Neural cell (in vitro differentiated cells): ENCODE results near the gene PRELID2. TPM values are rescaled to one million over a fixed set of nuclear protein-coding genes. Genes with fewer than 3 reads are reported as not detected.

Source experiments
- H2AFZ ChIP-seq: fragments of 200-600, 300-800 bp; sonication (generic), shearing (Covaris generic); 2 replicates; pipeline ENCODE4 v1.6.0; 2014; ENCODE audit warnings: low read depth, mild to moderate bottlenecking, antibody characterized with exemption, low read length, moderate library complexity
- H3F3A ChIP-seq: fragments of 200-600 bp; shearing (Covaris generic); 2 replicates; pipeline ENCODE4 v1.6.1; 2016; ENCODE audit warnings: mild to moderate bottlenecking, moderate library complexity, mixed read lengths, antibody characterized with exemption, low read length; ENCODE audit not compliant: insufficient read depth, poor library complexity, severe bottlenecking
- H3K27ac ChIP-seq: fragments of 200-600, 300-800 bp; sonication (generic), shearing (Covaris generic); 2 replicates; pipeline ENCODE4 v1.5.1; 2014; ENCODE audit warnings: mild to moderate bottlenecking, low read length, moderate library complexity
- H3K27me3 ChIP-seq: fragments of 300-800, 200-600 bp; sonication (generic), shearing (Covaris generic); 2 replicates; pipeline ENCODE4 v1.6.0; 2014; ENCODE audit warnings: mild to moderate bottlenecking, low read depth, low read length, moderate library complexity; ENCODE audit not compliant: insufficient read depth
- H3K36me3 ChIP-seq: fragments of 300-800, 200-600 bp; sonication (generic), shearing (Covaris generic); 2 replicates; pipeline ENCODE4 v1.5.1; 2014; ENCODE audit warnings: mild to moderate bottlenecking, antibody characterized with exemption, low read length, moderate library complexity; ENCODE audit not compliant: insufficient read depth
- H3K4me2 ChIP-seq: fragments of 300-800, 200-600 bp; sonication (generic), shearing (Covaris generic); 2 replicates; pipeline ENCODE4 v1.6.0; 2014; ENCODE audit warnings: mild to moderate bottlenecking, low read length
- H3K4me3 ChIP-seq: fragments of 300-800, 200-600 bp; sonication (generic), shearing (Covaris generic); 2 replicates; pipeline ENCODE4 v1.5.1; 2014; ENCODE audit warnings: mild to moderate bottlenecking, low read length, moderate library complexity
- H3K79me2 ChIP-seq: fragments of 200-600 bp; shearing (Covaris generic); replicated peaks from 2 replicates; pipeline ENCODE4 v1.6.0; 2014; ENCODE audit warnings: mild to moderate bottlenecking, low read length, moderate library complexity; ENCODE audit not compliant: insufficient read depth
- H3K9ac ChIP-seq: fragments of 300-800, 200-600 bp; sonication (generic), shearing (Covaris generic); 2 replicates; pipeline ENCODE4 v1.6.1; 2016; ENCODE audit warnings: mild to moderate bottlenecking, low read length, mixed read lengths
- H3K9me2 ChIP-seq: fragments of 200-600 bp; shearing (Covaris generic); 2 replicates; pipeline ENCODE4 v1.6.1; 2016; ENCODE audit warnings: mild to moderate bottlenecking, low read length, mixed read lengths; ENCODE audit not compliant: insufficient read depth
- H3K9me3 ChIP-seq: fragments of 200-600, 300-800 bp; sonication (generic), shearing (Covaris generic); 2 replicates; pipeline ENCODE4 v1.6.1; 2016; ENCODE audit warnings: mild to moderate bottlenecking, mixed run types, low read length, moderate library complexity, mixed read lengths
- H4K20me1 ChIP-seq: fragments of 200-600 bp; shearing (Covaris generic); 2 replicates; pipeline ENCODE4 v1.6.1; 2016; ENCODE audit warnings: mild to moderate bottlenecking, mixed run types; ENCODE audit not compliant: insufficient read depth
- EP300 ChIP-seq: fragments of 450-650 bp; conservative IDR thresholded peaks from 2 replicates; pipeline ENCODE4 v1.6.1; 2014; ENCODE audit warnings: antibody characterized with exemption, mild to moderate bottlenecking, moderate library complexity; ENCODE audit not compliant: poor library complexity, severe bottlenecking
- EZH2 ChIP-seq: fragments of 200-600, 300-800 bp; shearing (Covaris generic), sonication (generic); IDR thresholded peaks from 2 replicates; pipeline ENCODE4 v1.6.1; 2014; ENCODE audit warnings: antibody characterized with exemption, low read length, borderline replicate concordance, mild to moderate bottlenecking; ENCODE audit not compliant: insufficient read depth, poor library complexity, severe bottlenecking
- MXI1 ChIP-seq: fragments of 450-650 bp; conservative IDR thresholded peaks from 2 replicates; pipeline ENCODE4 v1.6.1; 2014; ENCODE audit warnings: antibody characterized with exemption, mild to moderate bottlenecking; ENCODE audit not compliant: poor library complexity, severe bottlenecking
- POLR2AphosphoS5 ChIP-seq: IDR thresholded peaks from 2 replicates; pipeline ENCODE4 v1.6.1; 2012
- RAD21 ChIP-seq: fragments of 450-650 bp; conservative IDR thresholded peaks from 2 replicates; pipeline ENCODE4 v1.6.1; 2014; ENCODE audit warnings: antibody characterized with exemption, mild to moderate bottlenecking, moderate library complexity
- SMC3 ChIP-seq: fragments of 450-650 bp; conservative IDR thresholded peaks from 2 replicates; pipeline ENCODE4 v1.6.1; 2014; ENCODE audit warnings: antibody characterized with exemption, mild to moderate bottlenecking, moderate library complexity; ENCODE audit not compliant: poor library complexity
- TAF1 ChIP-seq: IDR thresholded peaks from 2 replicates; pipeline ENCODE4 v1.6.1; 2012; ENCODE audit warnings: low read depth
- polyA plus RNA-seq: library from polyadenylated mRNA; depleted of rRNA; stranded (reverse); fragments of >200 nt; gene quantifications from 2 replicates; pipeline ENCODE4 v1.2.3, GENCODE V29; 2014
- TF ChIP-seq, protein P1 (sequence below): fragments of 450-650 bp; IDR thresholded peaks from 2 replicates; pipeline ENCODE4 v1.5.1; 2014; ENCODE audit warnings: antibody characterized with exemption, mild to moderate bottlenecking, moderate library complexity; ENCODE audit not compliant: poor library complexity, severe bottlenecking
- TF ChIP-seq, protein P2 (sequence below): IDR thresholded peaks from 2 replicates; pipeline ENCODE4 v1.6.1; 2012; ENCODE audit warnings: borderline replicate concordance

The PRELID2 gene
- polyA plus RNA-seq, 1 donor from 2014 or later = not detected

DNA sequence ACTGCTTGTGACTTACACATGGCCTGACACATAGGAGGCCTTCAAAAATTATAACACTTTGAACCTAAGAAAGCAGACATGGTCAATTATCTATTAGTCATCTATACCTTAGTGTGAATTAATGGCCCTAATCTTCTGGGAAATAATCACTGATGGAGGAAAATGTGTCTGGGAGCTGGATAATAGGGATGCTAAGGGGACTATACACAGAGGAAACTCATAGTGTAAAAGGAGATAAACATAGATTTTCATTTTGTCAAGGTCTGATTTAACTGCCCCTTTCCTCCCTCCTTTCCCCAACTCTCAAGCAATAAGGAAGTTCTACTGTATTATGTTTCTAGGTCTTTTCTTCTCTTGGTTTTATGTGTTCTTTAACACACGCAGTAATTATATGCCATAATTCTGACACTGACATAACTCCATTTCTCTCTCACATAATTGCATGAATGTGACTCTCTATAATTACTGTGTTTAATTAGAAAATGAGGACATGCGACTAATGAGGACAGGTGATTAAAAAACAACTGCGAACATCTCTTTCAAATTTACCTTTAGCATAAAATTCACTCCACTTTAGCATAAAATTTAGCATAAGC is 18.7 kb upstream of the PRELID2 start:
- TF ChIP-seq EZH2 (no peak), SMC3 (no peak), TAF1 (no peak), POLR2AphosphoS5 (no peak), EP300 (no peak), RAD21 (no peak), MXI1 (no peak)
- TF ChIP-seq, protein P1, sequence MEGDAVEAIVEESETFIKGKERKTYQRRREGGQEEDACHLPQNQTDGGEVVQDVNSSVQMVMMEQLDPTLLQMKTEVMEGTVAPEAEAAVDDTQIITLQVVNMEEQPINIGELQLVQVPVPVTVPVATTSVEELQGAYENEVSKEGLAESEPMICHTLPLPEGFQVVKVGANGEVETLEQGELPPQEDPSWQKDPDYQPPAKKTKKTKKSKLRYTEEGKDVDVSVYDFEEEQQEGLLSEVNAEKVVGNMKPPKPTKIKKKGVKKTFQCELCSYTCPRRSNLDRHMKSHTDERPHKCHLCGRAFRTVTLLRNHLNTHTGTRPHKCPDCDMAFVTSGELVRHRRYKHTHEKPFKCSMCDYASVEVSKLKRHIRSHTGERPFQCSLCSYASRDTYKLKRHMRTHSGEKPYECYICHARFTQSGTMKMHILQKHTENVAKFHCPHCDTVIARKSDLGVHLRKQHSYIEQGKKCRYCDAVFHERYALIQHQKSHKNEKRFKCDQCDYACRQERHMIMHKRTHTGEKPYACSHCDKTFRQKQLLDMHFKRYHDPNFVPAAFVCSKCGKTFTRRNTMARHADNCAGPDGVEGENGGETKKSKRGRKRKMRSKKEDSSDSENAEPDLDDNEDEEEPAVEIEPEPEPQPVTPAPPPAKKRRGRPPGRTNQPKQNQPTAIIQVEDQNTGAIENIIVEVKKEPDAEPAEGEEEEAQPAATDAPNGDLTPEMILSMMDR = no peak
- TF ChIP-seq, protein P2, sequence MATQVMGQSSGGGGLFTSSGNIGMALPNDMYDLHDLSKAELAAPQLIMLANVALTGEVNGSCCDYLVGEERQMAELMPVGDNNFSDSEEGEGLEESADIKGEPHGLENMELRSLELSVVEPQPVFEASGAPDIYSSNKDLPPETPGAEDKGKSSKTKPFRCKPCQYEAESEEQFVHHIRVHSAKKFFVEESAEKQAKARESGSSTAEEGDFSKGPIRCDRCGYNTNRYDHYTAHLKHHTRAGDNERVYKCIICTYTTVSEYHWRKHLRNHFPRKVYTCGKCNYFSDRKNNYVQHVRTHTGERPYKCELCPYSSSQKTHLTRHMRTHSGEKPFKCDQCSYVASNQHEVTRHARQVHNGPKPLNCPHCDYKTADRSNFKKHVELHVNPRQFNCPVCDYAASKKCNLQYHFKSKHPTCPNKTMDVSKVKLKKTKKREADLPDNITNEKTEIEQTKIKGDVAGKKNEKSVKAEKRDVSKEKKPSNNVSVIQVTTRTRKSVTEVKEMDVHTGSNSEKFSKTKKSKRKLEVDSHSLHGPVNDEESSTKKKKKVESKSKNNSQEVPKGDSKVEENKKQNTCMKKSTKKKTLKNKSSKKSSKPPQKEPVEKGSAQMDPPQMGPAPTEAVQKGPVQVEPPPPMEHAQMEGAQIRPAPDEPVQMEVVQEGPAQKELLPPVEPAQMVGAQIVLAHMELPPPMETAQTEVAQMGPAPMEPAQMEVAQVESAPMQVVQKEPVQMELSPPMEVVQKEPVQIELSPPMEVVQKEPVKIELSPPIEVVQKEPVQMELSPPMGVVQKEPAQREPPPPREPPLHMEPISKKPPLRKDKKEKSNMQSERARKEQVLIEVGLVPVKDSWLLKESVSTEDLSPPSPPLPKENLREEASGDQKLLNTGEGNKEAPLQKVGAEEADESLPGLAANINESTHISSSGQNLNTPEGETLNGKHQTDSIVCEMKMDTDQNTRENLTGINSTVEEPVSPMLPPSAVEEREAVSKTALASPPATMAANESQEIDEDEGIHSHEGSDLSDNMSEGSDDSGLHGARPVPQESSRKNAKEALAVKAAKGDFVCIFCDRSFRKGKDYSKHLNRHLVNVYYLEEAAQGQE = no peak
- no peaks in the 10 kb centered on the region for H3K36me3 ChIP-seq

DNA sequence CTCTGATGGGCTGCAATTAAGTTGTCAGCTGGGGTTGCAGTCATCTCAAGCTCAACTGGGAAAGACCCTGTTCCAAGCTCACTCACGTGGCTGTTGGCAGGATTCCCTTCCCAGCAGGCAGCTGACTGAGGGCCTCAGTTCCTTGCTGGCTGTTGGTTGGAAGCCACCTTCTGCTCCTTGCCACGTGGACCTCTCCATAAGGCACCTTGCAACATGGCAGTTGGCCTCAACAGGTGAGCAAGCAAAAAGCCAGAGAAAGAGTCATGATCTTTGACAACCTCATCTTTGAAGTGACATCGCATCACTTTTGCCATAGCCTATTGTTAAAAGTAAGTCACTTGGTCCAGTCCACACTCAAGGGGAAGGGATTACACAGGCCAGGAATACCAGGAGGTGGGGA is 17.8 kb upstream of the PRELID2 start:
- Histone ChIP-seq H3K9me2 (no peaks in the 10 kb centered on the region), H2AFZ (no peak overlapping the region)
- no peak for TF ChIP-seq RAD21
- no peak for TF ChIP-seq TAF1

More for the DNA sequence above, 18.7 kb upstream of the PRELID2 start:
- Histone ChIP-seq H3K79me2 (no peaks in the 10 kb centered on the region), H3K4me2 (no peak overlapping the region), H2AFZ (no peak overlapping the region), H3F3A (no peaks in the 10 kb centered on the region), H3K27me3 (no peaks in the 10 kb centered on the region), H3K27ac (no peak overlapping the region), H4K20me1 (no peaks in the 10 kb centered on the region), H3K4me3 (no peak overlapping the region), H3K9ac (no peak overlapping the region), H3K9me2 (no peaks in the 10 kb centered on the region), H3K9me3 (no peaks in the 10 kb centered on the region)

More for the DNA sequence above, 17.8 kb upstream of the PRELID2 start:
- Histone ChIP-seq H3F3A (no peaks in the 10 kb centered on the region), H3K4me2 (no peak overlapping the region), H3K4me3 (no peak overlapping the region), H3K27me3 (no peaks in the 10 kb centered on the region), H3K79me2 (no peaks in the 10 kb centered on the region), H3K9me3 (no peaks in the 10 kb centered on the region), H3K9ac (no peak overlapping the region), H3K36me3 (no peaks in the 10 kb centered on the region), H3K27ac (no peak overlapping the region), H4K20me1 (no peaks in the 10 kb centered on the region)
